Measurements from ENCODE around the gene IMMP2L. TPM values are rescaled to one million over a fixed set of nuclear protein-coding genes. Genes with fewer than 3 reads are reported as not detected.

The IMMP2L gene
- total and polyA plus RNA-seq, 4 donors = 9.2 to 34.7 (median 11.1) TPM

DNA sequence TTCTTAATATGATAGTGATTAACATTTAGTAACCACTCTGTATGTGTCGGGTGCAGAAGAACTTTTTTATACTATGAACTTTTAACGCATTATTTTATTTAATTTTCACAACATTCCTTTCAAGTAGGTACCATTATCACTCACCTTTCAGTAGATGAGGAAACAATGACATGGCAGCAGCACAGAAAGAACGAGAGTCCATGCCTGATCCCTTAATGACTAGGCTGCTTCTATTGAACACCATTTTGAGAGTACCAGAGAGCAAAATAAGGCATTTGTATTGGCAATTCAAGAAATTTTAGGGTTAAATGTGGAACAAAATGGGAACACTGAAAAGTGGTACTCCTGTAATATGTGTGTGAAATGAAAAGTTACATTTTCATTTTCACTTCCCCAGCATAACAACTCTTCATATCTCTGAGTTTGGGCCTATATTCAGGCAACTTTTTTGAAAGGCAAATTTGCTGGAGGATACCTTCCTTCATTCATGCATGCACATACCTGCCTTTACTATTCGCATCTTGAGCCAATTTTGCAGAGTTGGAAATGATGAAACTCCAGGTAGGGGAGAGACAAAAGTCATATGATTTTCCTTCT, 458.5 kb downstream of the IMMP2L start:
- Histone ChIP-seq H3K9me3 (ENCODE audit: control insufficient read depth in 4 of 4, insufficient read depth in 3 of 4, low read length in 3 of 4) (no peaks in the 10 kb centered on the region), H3K36me3 (ENCODE audit: control insufficient read depth in 4 of 4, insufficient read depth in 4 of 4, low read length in 4 of 4) (no peaks in the 10 kb centered on the region), H3K4me3 (no peak overlapping the region), H3K27ac (ENCODE audit: low read depth in 1 of 2, low read length in 1 of 2) (no peak overlapping the region), H3K9ac (ENCODE audit: insufficient read depth in 1 of 2, low read length in 2 of 2) (no peak overlapping the region), H3K4me1 (ENCODE audit: control insufficient read depth in 5 of 5, insufficient read depth in 5 of 5, low read length in 5 of 5) (peaks cover 0 to 35% (median 3%) of the 10 kb centered on the region in 5 donors), H3K27me3 (ENCODE audit: control insufficient read depth in 3 of 3, insufficient read depth in 3 of 3, low read length in 2 of 3) (no peaks in the 10 kb centered on the region)
- ATAC-seq (ENCODE audit: insufficient read depth, low FRiP score) (no peak), DNase-seq (no peak)
- WGBS, 2 donors = 92 to 93% methylated on average over 4 of the region's 4 CpGs
- TF ChIP-seq CTCF (IDR thresholded peaks at IDR 0.05; ENCODE audit: control extremely low read depth, extremely low read depth) = no peak

DNA sequence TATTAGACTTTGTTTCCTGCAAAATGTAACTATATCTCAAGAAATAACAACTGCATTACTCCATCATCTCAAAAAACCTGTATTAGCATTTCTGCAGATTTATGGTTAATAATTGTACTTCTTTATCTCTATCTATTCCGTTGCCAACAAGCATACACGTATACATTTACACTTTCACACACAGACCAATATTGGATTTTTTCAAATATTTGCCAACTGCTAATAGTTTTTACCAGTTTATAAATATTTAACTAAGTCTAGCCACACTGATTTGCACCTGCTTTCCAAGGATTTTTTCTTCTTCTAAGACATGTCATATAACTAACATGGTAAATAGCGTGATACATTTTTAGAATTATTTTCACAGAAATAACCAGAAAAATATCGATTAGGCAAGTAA, 459.2 kb downstream of the IMMP2L start:
- Histone ChIP-seq H3K27me3 (ENCODE audit: control insufficient read depth in 3 of 3, insufficient read depth in 3 of 3, low read length in 2 of 3) (no peaks in the 10 kb centered on the region), H3K4me1 (ENCODE audit: control insufficient read depth in 5 of 5, insufficient read depth in 5 of 5, low read length in 5 of 5) (peaks cover 0 to 35% (median 3%) of the 10 kb centered on the region in 5 donors), H3K4me3 (no peak overlapping the region), H3K9me3 (ENCODE audit: control insufficient read depth in 4 of 4, insufficient read depth in 3 of 4, low read length in 3 of 4) (no peaks in the 10 kb centered on the region), H3K36me3 (ENCODE audit: control insufficient read depth in 4 of 4, insufficient read depth in 4 of 4, low read length in 4 of 4) (no peaks in the 10 kb centered on the region), H3K9ac (ENCODE audit: insufficient read depth in 1 of 2, low read length in 2 of 2) (no peak overlapping the region), H3K27ac (ENCODE audit: low read depth in 1 of 2, low read length in 1 of 2) (no peak overlapping the region)
- no peak for TF ChIP-seq CTCF (IDR thresholded peaks at IDR 0.05; ENCODE audit: control extremely low read depth, extremely low read depth)
- WGBS, 2 donors = 94 to 96% methylated on average over 4 of the region's 4 CpGs
- DNase-seq (no peak), ATAC-seq (ENCODE audit: insufficient read depth, low FRiP score) (no peak)

GRCh38 chr7:111101856-111102646, 460.2 kb downstream of the IMMP2L start:
- Histone ChIP-seq H3K9ac (ENCODE audit: insufficient read depth in 1 of 2, low read length in 2 of 2) (no peak overlapping the region), H3K9me3 (ENCODE audit: control insufficient read depth in 4 of 4, insufficient read depth in 3 of 4, low read length in 3 of 4) (no peaks in the 10 kb centered on the region), H3K4me3 (no peak overlapping the region), H3K36me3 (ENCODE audit: control insufficient read depth in 4 of 4, insufficient read depth in 4 of 4, low read length in 4 of 4) (no peaks in the 10 kb centered on the region), H3K27me3 (ENCODE audit: control insufficient read depth in 3 of 3, insufficient read depth in 3 of 3, low read length in 2 of 3) (no peaks in the 10 kb centered on the region), H3K4me1 (ENCODE audit: control insufficient read depth in 5 of 5, insufficient read depth in 5 of 5, low read length in 5 of 5) (peaks cover 0 to 31% (median 0%) of the 10 kb centered on the region in 5 donors), H3K27ac (ENCODE audit: low read depth in 1 of 2, low read length in 1 of 2) (no peak overlapping the region)
- ATAC-seq (ENCODE audit: insufficient read depth, low FRiP score) (no peak), DNase-seq (no peak)
- no peak for TF ChIP-seq CTCF (IDR thresholded peaks at IDR 0.05; ENCODE audit: control extremely low read depth, extremely low read depth)
- WGBS, 2 donors = 94 to 98% methylated on average over 1 of the region's 1 CpG

Measured in lung (tissue), 12 donors.